ENCODE results near the gene AEN. TPM values are rescaled to one million over a fixed set of nuclear protein-coding genes. Genes with fewer than 3 reads are reported as not detected.

Gene AEN
- total and polyA plus RNA-seq, 2 of the 8 experiments (the other 6 are each of a cell fraction or from before 2014, with no cell fraction given) = 112 to 122 TPM

- H4K20me1 ChIP-seq (replicated peaks in 1 of 2; ENCODE audit: control insufficient read depth in 1 of 2, insufficient read depth in 2 of 2, low read length in 2 of 2) = no peaks in the 10 kb centered on the region
- no peaks in the 10 kb centered on the region for H3K9me3 ChIP-seq (ENCODE audit: insufficient read depth in 2 of 2, low read depth in 1 of 2, low read length in 1 of 2)
- no peak overlapping the region for H2BK120ac ChIP-seq (replicated peaks; ENCODE audit: low read depth, low read length)
- H2BK15ac ChIP-seq (ENCODE audit: low read length) = no peak overlapping the region
- H3K4me3 ChIP-seq (ENCODE audit: extremely low read depth in 1 of 4, insufficient read depth in 2 of 4, low read depth in 3 of 4, low read length in 4 of 4) = no peak overlapping the region
- no peak overlapping the region for H2BK12ac ChIP-seq (ENCODE audit: low read depth, low read length)
- no peak overlapping the region for H4K8ac ChIP-seq (ENCODE audit: extremely low read depth, insufficient read depth, low read length)
- H3K79me2 ChIP-seq (ENCODE audit: control insufficient read depth in 1 of 2, insufficient read depth in 2 of 2, low read length in 2 of 2) = no peaks in the 10 kb centered on the region
- H3K23me2 ChIP-seq (ENCODE audit: low read depth, low read length) = no peaks in the 10 kb centered on the region
- DNase-seq (ENCODE audit: low read depth in 1 of 2, low spot score in 2 of 2) = no peak
- H3K4me1 ChIP-seq (replicated peaks in 1 of 4; ENCODE audit: control insufficient read depth in 3 of 4, insufficient read depth in 4 of 4, low read length in 3 of 4) = peaks cover 0 to 5% (median 0%) of the 10 kb centered on the region in 4 experiments; a peak in 1 of 7 replicates
- no peak overlapping the region for H3K56ac ChIP-seq (replicated peaks; ENCODE audit: insufficient read length, low read depth, low read length)
- no peak overlapping the region for H3K4ac ChIP-seq (replicated peaks; ENCODE audit: insufficient read length, low read depth, low read length)
- TF ChIP-seq MAFK (IDR thresholded peaks at IDR 0.05; ENCODE audit: low read depth, low read length) (no peak), RNF2 (IDR thresholded peaks at IDR 0.05; ENCODE audit: borderline replicate concordance, low read depth, low read length, missing control alignments, poor library complexity, severe bottlenecking) (no peak), ATF2 (IDR thresholded peaks at IDR 0.05; ENCODE audit: low read length) (no peak)
- POLR2A ChIA-PET (ENCODE audit: partially characterized antibody) = no interaction called here
- H3K36me3 ChIP-seq (ENCODE audit: control insufficient read depth in 2 of 4, insufficient read depth in 4 of 4, low read length in 3 of 4) = no peaks in the 10 kb centered on the region
- no peak overlapping the region for H4K5ac ChIP-seq (ENCODE audit: insufficient read length, low read depth, low read length)
- no peak overlapping the region for H2AFZ ChIP-seq (ENCODE audit: low read length)
- no peak overlapping the region for H3K14ac ChIP-seq (ENCODE audit: insufficient read length)
- CTCF ChIA-PET (ENCODE audit: partially characterized antibody) = interaction anchor here (1.2 kb wide), 1 partner anchor 37 kb away, joined by 3 read pairs; no protein-coding TSS in a partner anchor
- no peak overlapping the region for H3K4me2 ChIP-seq (ENCODE audit: insufficient read depth in 1 of 2, low read depth in 2 of 2, low read length in 2 of 2)
- no peak for FAIRE-seq
- no peaks in the 10 kb centered on the region for H3K79me1 ChIP-seq (ENCODE audit: low read depth, low read length)
- H3K9ac ChIP-seq (replicated peaks in 1 of 4; ENCODE audit: extremely low read depth in 1 of 4, low read depth in 3 of 4, low read length in 3 of 4) = no peak overlapping the region
- no peak overlapping the region for H4K91ac ChIP-seq (replicated peaks; ENCODE audit: insufficient read length, low read length)
- no peak overlapping the region for H2AK5ac ChIP-seq (ENCODE audit: low read depth, low read length)
- no peak overlapping the region for H3K27ac ChIP-seq (ENCODE audit: low read depth, low read length)
- H3K18ac ChIP-seq (ENCODE audit: extremely low read depth, low read length) = no peak overlapping the region
- WGBS, 2 experiments (ENCODE audit: extremely low coverage in 1 of 2, insufficient coverage in 1 of 2, insufficient read length in 1 of 2, insufficient replicate concordance in 2 of 2, low coverage in 1 of 2, low lambda C conversion rate in 2 of 2, missing lambda C conversion rate in 1 of 2) = 88% methylated on average over 3 of the region's 3 CpGs; no CpG with 5 or more reads in 1 of the 2 experiments
- no peak overlapping the region for H3K23ac ChIP-seq (ENCODE audit: insufficient read length)
- H3K27me3 ChIP-seq (replicated peaks in 1 of 4; ENCODE audit: control insufficient read depth in 3 of 4, extremely low read depth in 1 of 4, insufficient read depth in 3 of 4, low read length in 3 of 4) = no peaks in the 10 kb centered on the region
- H2BK5ac ChIP-seq (ENCODE audit: low read depth, low read length) = no peak overlapping the region
- H2BK20ac ChIP-seq (ENCODE audit: low read length) = no peak overlapping the region
These were observed 41.8 kb upstream of the AEN start for GRCh38 chr15:88579322-88579721.
